Measurements from ENCODE around the gene C11orf52.
A peak's percentile ranks its signal among the peaks of the same experiment; 100 is the strongest.

Gene C11orf52

DNA sequence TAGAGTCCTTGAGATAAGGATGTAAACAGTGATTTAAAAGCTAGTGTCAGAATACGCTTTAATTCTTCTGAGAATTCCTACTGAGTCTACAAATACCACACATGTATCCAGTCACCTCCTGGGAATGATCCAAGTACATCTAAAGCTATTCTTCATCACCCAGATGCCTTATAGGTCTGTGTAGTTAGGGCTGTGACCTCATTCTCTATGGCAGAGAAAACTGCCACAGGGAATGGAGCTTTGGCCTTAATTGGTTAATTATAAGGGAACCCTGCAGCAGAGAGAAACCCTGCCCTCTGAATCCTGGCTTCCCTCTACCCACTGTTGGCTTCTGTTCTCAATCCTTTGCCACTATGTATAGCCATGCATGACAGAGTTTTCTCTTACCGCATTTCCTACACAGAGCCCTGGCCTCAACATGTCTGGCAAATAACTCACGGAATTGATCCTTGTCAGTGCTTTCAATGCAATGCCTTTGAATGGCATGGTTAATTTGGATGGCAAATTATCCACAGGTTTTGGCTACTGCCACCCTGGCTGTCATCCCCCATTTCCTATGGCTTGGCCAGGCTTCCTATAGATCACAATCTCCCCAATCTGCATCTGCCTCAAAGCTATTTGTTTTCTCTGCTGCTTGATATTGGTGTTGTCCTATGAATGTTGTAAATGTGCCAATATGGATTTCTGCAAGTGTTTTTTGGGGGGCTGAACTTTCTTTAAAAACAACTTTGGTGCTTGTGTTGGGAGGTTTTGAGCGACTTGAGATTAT, 21.3 kb downstream of the C11orf52 start:
- no peak for DNase-seq (ENCODE audit: low spot score)

DNA sequence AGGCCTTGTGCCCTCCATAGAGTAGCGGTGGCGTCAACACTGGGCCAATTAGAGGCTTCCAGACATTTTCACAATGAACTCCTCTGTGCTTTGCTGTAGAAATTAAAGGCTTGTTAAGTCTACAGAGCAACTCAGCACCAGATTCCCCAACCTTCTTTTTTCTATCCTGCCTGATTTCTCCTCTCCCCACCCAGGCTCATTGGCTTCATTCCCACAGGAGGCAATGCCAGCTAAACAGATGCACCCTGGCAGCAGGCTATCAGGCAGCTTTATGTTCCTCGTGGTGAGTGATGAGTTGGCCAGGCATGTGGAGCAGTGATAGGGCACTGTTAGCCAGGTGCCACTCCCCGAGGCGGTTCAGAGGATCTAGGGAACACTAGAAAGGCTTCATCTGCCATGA, 23.2 kb downstream of the C11orf52 start:
- no peak for DNase-seq (ENCODE audit: low spot score)

DNA sequence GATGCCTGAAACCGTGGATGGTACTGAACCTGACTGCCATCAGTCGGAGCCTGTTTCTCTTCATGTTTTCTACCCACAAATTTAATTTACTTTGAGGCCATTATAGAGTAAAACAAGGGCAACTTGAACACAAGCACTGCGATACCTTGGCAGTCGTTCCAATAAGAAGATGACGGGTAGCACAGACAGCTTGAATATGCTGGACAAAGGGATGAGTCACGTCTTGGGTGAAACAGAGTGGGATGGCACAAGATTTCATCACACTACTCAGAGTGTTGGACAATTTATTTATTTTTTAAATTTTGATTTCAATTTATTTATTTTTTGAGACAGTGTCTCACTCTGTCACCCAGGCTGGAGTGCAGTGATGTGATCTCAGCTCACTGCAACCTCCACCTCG, 24.1 kb downstream of the C11orf52 start:
- DNase-seq (ENCODE audit: low spot score), result no peak

DNA sequence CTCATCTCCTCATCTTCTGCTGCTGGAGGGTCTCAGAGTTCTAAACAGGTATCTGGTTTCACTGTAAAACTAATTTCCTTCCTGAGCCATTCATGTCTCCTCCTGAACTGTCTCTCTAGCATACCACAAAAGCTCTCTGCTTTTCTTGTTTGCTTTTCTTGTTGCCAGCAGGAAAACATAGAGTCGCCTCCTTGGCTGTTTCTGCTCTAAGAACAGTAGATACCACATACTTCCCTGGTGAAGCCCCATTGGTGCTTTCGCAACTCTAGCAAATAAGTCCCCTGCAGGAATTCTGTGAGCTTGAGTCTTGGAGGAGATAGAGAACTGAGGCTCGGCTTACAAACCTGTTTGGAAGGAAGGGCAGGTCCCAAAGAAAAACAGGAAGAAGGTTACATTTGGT, 25.4 kb downstream of the C11orf52 start:
- no peak for DNase-seq (ENCODE audit: low spot score)

DNA sequence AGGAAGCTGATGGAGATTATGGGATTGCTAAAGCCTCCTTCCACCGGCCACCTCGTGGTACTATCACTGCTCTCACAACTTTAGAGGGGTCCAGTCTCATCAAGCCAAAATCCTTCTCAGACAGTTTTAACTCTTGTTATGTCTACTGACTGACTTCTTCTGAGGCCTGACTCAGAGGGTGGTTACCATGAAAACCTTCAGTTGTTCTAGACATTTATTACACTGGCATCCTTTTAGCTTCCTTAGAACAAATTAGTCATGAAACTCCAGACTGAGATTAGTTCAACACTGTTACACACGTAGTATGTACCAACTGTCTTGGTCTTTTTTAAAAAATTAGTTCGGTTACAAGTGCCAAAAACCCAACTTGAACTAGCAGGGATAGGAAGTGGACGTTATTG, 25.9 kb downstream of the C11orf52 start:
- peak; percentile 96 for DNase-seq (ENCODE audit: low spot score)

DNA sequence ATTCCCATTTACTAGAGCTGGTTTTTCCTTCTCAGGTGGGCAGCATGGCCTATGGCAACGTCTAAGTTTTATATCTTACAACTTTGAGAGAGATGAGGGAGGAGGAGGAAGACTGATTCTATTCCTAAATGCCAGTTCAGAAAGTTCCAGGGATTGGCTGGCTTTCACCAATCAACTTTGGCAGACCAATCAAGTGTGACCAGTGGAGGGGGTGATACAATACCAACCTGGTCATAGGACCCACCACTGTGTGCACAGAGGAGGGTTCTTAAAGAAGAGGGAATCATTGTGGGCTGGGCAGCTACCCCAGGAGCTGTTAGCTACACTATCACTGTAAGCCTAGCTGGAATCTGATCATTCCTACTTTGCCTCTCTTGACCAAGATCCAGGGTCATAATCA, 26.5 kb downstream of the C11orf52 start:
- DNase-seq (ENCODE audit: low spot score), result no peak

DNA sequence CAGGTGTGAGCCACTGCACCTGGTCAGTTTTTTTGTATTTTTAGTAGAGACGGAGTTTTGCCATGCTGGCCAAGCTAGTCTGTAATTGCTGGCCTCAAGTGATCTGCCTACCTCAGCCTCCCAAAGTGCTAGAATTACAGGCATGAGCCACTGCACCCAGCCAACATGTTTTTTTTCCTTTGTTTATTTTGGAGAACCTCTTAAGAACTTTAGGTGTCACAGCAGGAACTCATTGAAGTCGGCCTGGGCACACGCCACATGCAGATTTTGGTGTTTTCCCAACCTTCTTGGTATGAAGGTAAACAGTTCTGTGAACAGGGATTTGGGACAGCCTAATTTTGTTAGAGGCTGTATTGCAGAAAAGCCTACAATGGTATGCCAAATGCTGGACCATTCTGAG, 27.8 kb downstream of the C11orf52 start:
- DNase-seq (ENCODE audit: low spot score), result no peak

DNA sequence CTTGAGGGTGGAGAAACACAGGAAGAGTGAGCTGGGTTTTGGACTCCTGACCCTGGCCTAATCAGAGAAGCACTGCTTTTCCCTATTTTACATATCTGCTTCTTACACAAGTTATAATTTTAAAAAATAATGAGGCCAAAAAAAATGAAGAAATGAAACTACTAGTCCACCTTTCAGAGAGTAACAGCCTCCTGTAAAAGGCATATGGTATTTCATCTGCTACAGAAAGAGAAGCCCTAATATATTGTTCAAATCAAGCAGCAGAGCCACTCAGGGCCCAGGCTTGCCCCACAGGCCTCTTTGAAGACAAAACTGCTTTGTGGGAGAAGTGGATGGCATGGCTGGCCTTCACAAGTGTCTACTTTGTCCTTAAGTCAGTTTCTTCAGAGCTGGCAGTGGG, 28.4 kb downstream of the C11orf52 start:
- no peak for DNase-seq (ENCODE audit: low spot score)

DNA sequence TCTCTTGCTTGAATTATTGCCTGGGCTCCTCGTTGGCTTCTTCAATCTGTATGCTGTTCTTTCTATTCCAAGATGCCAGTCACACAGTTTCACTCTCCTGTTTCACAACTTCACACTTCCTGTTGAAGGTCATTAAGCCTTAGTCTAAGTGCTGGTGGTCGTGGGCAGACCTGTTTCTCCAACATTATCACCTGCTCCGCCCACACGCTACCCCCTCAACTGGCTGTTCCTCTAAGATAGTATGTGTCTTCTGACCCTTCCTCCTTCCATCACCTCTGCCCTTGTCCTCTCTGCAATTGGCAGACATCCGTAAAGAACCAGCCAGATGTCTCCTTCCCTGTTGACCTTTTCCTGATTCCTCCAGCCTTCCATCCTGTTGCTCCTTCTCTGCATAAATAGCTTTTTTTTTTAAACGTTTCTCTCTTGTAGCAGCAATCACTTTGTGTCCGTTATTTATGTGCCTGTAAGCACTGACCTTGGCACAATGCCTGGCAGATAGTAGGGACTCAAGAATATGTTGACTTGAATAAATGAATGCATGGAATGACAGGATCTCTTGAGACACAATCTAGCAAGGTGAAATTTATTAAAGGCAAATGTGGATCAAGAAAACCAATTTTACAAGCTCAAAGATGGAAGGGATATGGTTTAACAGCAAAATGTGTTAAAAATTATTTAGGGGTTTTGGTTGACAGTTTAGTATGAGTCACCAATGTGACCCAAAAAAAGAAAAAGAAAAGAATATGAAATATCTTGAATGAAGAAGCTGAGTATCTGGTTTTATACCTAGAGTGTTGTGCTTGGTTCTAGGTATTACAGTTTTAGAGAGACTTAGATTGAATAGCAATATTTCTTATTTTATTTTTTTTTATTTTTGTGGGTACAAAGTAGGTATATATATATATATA, 31.1 kb downstream of the C11orf52 start:
- no peak for DNase-seq (ENCODE audit: low spot score)

DNA sequence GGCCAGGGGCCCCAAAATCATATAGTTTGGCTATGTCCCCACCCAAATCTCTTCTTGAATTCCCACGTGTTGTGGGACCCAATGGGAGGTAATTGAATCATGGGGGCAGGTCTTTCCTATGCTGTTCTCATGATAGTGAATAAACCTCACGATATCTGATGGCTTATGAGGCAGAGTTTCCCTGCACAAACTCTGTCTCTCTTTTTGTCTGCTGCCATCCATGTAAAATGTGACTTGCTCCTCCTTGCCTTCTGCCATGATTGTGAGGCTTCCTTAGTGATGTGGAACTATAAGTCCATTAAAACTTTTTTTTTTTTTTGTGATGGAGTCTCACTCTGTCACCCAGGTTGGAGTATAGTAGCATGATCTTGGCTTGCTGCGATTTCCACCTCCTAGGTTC, 32.9 kb downstream of the C11orf52 start:
- no peak for DNase-seq (ENCODE audit: low spot score)

DNA sequence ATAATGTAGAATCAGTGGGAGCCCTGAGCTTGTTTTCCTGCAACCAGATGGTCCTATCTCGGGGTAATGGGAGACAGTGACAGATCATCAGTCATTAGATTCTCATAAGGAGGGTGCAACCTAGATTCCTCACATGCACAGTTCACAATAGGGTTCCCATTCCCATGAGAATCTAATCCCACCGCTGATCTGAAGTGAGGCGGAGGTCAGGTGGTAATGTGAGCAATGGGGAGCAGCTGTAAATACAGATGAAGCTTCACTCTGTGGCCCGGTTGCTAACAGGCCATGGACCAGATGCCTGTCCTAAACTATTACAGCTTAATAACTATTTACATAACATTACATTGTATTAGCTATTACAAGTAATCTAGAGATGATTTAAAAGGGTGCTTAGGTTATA, 35.4 kb downstream of the C11orf52 start:
- DNase-seq (ENCODE audit: low spot score), result no peak

DNA sequence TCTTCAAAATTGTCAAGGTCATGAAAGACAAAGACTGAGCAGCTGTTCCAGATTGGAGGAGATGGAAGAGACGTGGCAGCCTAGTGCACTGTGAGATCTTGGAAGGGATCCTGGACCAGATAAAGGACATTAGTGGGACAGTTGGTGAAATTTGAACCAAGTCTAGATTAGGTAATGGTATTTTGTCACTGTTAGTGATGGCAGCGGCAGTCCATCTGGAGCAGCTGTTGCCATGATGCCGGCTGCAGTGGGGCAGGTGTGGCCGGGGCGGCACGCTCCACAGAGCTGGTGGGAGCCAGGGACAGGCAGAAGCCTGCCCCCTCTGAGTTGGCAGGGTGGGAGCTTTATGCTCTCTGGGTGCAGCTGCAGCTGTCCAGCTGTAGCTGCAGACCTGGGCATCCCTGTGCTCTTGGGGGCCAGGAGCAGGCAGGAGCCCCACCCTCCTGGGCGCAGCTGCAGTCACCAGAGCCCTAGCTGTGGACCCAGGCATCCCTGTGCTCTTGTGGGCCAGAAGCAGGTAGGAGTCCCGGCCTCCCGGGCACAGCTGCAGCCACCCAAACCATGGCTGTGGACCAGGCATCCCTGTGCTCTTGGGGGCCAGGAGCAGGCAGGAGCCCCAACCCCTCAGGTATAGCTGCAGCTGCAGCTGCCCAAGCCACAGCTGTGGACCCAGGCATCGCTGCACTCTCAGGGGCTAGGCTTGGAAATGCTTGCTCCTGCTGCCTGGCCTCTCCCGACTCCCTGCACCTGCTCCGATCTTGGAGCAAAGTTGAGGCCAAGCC, 39.1 kb downstream of the C11orf52 start:
- DNase-seq (ENCODE audit: low spot score), result no peak

DNA sequence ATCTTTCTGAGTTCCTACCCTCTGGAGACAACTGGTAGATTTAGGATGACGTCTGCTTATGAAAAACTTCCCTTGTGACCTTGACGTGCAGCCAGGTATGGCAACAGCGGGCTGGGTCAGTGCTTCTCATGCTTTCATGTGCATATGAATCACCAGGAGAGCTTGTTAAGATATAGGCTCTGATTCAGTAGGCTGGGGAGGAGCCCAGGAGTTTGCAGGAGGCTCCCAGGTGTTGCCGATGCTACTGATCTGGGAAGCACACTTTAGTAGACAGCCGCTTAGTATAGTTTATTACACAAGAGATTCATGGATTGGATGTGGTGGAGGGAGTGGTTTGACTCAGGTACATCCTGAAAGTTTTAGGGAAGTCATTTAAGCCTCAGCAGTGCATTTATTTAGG, 42.2 kb downstream of the C11orf52 start:
- no peak for DNase-seq (ENCODE audit: low spot score)

DNA sequence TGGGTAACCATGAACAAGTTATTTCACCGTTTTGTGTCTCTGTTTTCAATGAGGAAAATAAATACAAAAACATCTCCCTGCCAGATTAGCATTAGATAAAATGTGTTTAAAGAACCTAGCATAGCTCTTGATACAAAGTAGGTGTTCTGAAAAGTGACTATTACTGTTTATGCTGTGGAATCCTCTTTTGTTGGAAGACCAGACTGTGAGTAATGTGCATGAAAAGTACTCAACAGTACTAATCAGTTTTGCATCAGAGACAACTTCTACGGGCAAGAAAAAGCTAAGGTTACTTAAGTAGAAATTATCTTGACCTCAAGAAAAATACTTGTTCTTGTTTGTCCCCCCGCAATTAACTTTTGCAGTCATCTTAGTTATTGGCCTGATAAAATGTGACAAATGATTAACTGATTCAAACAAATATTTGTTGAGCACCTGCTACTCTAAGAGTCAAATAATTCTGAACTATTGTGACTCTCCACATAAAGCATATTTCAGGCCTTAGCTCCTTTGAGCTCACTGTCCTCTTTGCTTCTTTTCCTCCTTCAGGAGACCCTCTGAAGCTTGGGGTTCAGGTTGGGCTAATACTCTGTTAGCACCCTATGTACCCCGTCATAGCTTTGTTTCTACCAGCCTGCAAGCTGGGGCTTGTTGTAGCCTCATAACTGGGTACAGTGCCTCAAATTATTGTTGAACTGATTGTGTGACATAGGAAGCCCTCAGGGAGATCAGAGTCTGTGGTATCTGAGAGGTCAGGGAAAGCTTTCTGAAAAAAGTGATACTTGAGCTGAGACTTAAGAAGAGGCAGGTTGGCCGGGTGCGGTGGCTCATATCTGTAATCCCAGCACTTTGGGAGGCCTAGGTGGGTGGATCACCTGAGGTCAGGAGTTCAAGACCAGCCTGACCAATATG, 42.9 kb downstream of the C11orf52 start:
- no peak for DNase-seq (ENCODE audit: low spot score)

DNA sequence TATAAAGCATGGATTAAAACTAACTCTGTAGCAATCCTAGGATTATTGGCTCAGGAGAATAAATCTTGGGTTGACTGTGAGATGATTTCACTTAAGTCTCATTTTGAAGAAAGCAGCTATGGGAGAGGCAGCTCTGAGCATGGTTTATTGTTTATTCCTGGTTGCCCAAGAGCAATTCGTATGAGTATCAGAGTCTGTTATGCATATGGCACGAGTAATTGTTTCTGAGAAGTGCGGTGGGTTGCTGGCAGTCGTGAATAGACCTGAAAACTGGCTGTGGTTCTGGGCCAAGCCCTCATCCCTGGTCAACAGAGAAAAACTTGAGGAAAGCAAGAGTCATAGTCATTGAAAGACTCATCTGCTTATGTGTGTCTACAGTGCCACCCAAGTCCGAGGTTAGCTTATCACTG, 45.2 kb downstream of the C11orf52 start:
- DNase-seq (ENCODE audit: low spot score), result no peak

DNA sequence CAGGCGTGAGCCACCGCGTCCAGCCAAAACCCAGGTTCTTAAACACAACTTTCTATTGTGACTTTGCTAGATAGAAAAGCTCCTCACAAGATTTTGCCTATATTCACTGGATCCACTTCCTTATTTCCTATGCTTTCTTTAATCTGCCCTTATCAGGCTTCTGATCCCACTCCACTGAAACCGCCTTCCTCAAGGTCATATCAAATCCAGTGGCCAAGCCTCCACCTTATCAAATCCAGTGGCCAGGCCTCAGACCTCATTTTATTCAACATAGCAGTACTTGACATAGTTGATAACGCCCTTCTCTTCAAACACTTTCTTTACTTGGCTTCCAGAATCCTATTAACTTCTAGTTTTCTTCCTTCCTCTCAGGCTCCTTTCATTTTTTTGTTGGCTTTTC, 48.0 kb downstream of the C11orf52 start:
- DNase-seq (ENCODE audit: low spot score), result no peak

DNA sequence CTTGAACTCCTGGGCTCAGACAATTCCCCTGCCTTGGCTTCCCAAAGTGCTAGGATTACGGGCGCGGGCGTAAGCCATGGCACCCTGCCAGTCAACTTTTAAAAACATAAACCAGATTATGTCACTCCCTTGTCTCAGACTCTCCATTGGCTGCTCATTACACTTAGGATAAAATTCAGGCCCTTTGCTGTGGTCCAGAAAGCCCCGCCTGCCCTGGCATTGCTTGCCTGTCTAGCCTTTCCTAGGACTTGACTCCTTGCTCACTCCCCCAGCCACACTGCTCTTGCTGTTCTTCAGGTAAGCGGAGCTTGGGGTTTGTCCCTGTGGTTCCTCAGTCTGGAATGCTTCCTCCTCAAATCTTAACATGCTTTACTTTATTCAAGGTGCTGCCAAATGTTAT, 48.9 kb downstream of the C11orf52 start:
- no peak for DNase-seq (ENCODE audit: low spot score)

DNA sequence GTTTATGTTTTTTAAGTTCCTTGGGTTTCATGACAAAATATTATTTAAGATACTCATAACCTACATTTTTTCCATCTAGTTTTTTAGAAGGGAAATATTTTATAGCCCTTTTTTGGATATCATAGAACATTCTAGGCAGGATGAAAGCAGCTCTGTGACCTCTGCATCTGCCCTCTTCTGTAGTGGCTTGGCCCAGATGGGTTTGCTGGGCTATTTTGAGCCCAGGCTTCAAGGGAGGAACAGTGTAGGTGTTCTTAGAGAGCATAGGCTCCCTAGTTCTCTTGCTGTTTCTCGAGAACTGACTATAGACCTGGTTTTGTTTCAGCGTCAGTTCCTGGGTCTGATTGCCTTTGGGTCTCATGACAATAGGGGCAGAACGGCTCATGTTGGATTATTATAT, 50.6 kb downstream of the C11orf52 start:
- no peak for DNase-seq (ENCODE audit: low spot score)

DNA sequence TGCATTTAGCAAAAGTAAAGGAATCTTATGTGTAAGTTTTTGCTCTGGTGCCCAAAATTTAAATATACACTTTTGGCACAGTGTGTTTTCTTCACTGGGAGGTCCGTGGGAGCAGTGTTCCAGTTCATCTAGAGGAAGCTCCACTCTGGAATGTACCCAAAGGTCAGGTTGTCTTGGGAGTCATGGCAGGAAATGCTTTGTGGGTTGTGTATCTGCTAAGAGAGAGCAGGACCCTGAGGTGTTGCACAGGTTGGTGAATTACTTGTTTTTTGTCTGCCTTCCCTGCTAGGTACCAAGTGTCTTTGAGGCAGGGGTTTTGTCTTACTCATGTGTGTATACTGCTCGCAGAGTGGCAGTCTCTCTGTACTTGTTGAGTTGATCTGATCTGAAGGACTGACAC, 55.7 kb downstream of the C11orf52 start:
- DNase-seq (ENCODE audit: low spot score), result no peak

DNA sequence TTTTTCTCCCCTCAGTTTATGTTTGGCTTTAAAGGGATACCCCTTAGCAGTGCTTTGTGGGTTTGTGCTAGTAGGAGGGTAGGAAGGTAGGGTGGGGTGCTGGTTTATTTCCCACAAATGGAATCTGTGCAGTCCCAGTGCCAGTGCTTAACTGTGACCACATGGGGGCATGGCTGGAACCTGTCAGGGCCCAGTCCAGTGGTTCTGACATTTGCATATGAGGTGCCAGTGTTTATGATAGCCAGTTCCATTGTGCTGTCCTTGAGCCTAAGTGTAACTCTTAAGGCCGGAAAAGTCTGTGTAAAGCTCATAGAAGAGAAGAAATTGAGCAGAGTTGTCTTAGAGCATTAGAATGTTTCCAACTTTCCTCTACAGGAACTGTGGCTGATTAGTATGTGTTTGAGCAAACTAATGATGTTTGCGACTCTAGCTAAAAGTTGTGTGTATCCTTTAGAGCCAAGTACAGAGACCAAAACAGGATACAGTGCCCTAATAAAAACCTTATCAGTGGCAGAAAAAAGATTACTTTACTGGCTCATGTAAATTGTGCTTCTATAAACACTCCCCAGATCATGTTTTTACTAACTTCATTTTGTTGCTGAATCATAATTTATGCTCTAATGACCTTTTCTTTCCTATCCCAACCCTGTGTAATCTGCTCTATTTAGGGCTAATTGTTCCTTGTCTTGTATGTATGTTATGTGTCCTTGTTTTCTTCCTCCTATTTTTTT, 56.5 kb downstream of the C11orf52 start:
- DNase-seq (ENCODE audit: low spot score), result no peak
